Omental fat pad (tissue), 4 donors: ENCODE measurements around the gene SOX18. TPM values are rescaled to one million over a fixed set of nuclear protein-coding genes. Genes with fewer than 3 reads are reported as not detected.

ENCODE experiments used
- ATAC-seq: fragments of 150-250 bp; one replicate; pipeline ENCODE4 v1.9.1; 2016; ENCODE audit warnings: mild to moderate bottlenecking, moderate library complexity; ENCODE audit not compliant: low FRiP score
- DNase-seq: peaks from one replicate; pipeline ENCODE4 v3.0.0-alpha.2; 2019; ENCODE audit warnings: low spot score
- CTCF ChIP-seq, 3 donors: fragments of 450-650 bp; IDR thresholded peaks; one replicate each; pipeline ENCODE4 v1.5.1; 2016 to 2017; ENCODE audit warnings: antibody characterized with exemption in 3 of 3, mild to moderate bottlenecking in 3 of 3, moderate library complexity in 2 of 3
- total RNA-seq, 4 donors: library from RNA; depleted of rRNA; stranded (reverse); fragments of >200 nt; gene quantifications; one replicate each; pipeline ENCODE4 v1.1.0, GENCODE V29; 2016

SOX18 gene
- total RNA-seq, 4 donors from 2014 or later: 2.9 to 16.7 (median 7.7) TPM

- peak; percentile 6 for ATAC-seq
- DNase-seq: no peak
- no peak for TF ChIP-seq CTCF (IDR thresholded peaks at IDR 0.05)
Measured at GRCh38 chr20:64080013-64080812, 30.8 kb upstream of the SOX18 start, which contains the start of gene OPRL1. Gene OPRL1 (plus strand): TSS chr20:64080082. CDS start chr20:64092721, 12,639 bp downstream.

- ATAC-seq (peak; percentile 57), DNase-seq (peak; percentile 44)
- TF ChIP-seq CTCF (IDR thresholded peaks at IDR 0.05): no peak
Measured at GRCh38 chr20:64079273-64080012, 30.0 kb upstream of the SOX18 start, which contains the start of gene RGS19. Gene RGS19 (minus strand): TSS chr20:64079518. CDS start chr20:64076886, 2,632 bp downstream.

DNA sequence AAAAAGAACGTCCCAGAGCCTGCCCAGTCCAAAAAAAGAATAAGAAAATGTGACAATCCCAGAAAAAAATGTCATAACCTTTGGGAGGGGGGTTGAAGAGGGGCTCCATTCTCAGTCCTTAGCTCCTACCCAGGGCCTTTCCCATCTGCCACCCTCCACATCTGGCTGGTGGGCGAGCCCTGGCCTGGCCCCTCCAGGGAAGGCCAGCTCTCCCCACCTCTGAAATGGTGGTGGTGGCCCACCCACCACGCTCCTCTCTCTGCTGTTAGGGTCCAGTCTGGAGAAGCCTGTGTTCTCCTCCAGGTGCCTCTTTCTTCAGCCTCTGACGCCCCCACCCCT is 29.5 kb upstream of the SOX18 start:
- TF ChIP-seq CTCF (IDR thresholded peaks at IDR 0.05): no peak
- DNase-seq: no peak
- ATAC-seq: no peak

DNA sequence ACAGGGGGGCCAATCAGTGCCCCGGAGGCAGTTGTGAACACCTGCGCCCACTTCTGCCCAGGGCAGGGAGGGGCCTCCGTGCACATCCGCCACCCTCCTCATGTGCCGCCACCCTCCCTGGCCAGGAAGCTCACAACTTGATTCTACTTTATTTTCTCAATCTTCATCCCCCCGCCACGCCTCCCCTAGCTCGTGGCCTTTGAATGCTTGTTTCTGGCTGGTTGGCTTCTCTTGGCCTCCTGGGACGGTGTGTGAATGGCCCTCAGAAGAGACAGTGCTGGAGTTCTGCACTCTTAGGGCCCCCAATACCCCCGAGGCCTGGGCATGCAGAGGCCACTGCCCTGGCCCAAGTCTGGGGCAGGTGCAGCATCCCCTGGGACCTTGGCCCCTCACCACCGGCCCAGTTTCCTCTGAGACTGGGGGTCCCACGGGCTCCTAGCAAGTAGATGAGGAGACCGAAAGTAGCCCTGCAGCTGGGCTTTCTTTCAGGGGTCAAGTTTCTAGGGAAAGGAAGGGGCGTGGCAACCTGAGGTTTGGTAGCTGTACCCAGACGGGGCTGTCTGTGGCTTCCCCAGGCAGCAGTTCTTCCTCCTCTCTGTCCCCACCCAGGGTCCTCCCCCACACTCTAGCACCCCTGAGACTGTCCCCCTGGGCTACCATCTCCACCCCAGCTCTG is 28.6 kb upstream of the SOX18 start:
- ATAC-seq: no peak
- no peak for DNase-seq
- no peak for TF ChIP-seq CTCF (IDR thresholded peaks at IDR 0.05)

- DNase-seq (no peak), ATAC-seq (no peak)
- no peak for TF ChIP-seq CTCF (IDR thresholded peaks at IDR 0.05)
Measured at GRCh38 chr20:64077541-64077875, 28.1 kb upstream of the SOX18 start.

GRCh38 chr20:64077094-64077493 is 27.7 kb upstream of the SOX18 start:
- DNase-seq (no peak), ATAC-seq (no peak)
- TF ChIP-seq CTCF (IDR thresholded peaks at IDR 0.05): no peak
